Measurements from ENCODE around the gene TMEM212. TPM values are rescaled to one million over a fixed set of nuclear protein-coding genes. Genes with fewer than 3 reads are reported as not detected.

Gene TMEM212
- total RNA-seq, 2 experiments from 2014 or later, result not detected

GRCh38 chr3:171838218-171838720, 4.9 kb upstream of the TMEM212 start:
- Histone ChIP-seq H3K4me1 (ENCODE audit: insufficient read depth, low read length) (no peaks in the 10 kb centered on the region), H3K36me3 (ENCODE audit: insufficient read depth, low read length) (no peaks in the 10 kb centered on the region), H3K27me3 (ENCODE audit: control insufficient read depth in 1 of 2, insufficient read depth in 2 of 2, low read length in 2 of 2) (peaks cover 0 to 4% of the 10 kb centered on the region in 2 experiments), H3K27ac (ENCODE audit: low read depth in 1 of 2, low read length in 2 of 2) (no peak overlapping the region), H3K9me3 (ENCODE audit: control insufficient read depth in 1 of 2, insufficient read depth in 1 of 2, low read length in 2 of 2) (no peaks in the 10 kb centered on the region), H3K4me3 (ENCODE audit: low read length) (no peak overlapping the region)
- DNase-seq (no peak), ATAC-seq (ENCODE audit: poor library complexity) (no peak)
- ChIA-PET CTCF (interaction anchor here (0.6 kb wide), 1 partner anchor 302 kb away, joined by 3 read pairs; no protein-coding TSS in a partner anchor), POLR2A (no interaction called here)
- Mint-ChIP-seq H3K36me3 (ENCODE audit: low read depth) (no peaks in the 10 kb centered on the region), H3K9me3 (no peaks in the 10 kb centered on the region), H3K4me3 (no peak overlapping the region), H3K27me3 (no peaks in the 10 kb centered on the region), H3K4me1 (ENCODE audit: low read depth) (no peaks in the 10 kb centered on the region), H3K27ac (no peak overlapping the region)
- TF ChIP-seq, protein P1, sequence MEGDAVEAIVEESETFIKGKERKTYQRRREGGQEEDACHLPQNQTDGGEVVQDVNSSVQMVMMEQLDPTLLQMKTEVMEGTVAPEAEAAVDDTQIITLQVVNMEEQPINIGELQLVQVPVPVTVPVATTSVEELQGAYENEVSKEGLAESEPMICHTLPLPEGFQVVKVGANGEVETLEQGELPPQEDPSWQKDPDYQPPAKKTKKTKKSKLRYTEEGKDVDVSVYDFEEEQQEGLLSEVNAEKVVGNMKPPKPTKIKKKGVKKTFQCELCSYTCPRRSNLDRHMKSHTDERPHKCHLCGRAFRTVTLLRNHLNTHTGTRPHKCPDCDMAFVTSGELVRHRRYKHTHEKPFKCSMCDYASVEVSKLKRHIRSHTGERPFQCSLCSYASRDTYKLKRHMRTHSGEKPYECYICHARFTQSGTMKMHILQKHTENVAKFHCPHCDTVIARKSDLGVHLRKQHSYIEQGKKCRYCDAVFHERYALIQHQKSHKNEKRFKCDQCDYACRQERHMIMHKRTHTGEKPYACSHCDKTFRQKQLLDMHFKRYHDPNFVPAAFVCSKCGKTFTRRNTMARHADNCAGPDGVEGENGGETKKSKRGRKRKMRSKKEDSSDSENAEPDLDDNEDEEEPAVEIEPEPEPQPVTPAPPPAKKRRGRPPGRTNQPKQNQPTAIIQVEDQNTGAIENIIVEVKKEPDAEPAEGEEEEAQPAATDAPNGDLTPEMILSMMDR (IDR thresholded peaks at IDR 0.05), result no peak
- intact Hi-C loops (cut with DNase I, micrococcal nuclease), result no loop called here

DNA sequence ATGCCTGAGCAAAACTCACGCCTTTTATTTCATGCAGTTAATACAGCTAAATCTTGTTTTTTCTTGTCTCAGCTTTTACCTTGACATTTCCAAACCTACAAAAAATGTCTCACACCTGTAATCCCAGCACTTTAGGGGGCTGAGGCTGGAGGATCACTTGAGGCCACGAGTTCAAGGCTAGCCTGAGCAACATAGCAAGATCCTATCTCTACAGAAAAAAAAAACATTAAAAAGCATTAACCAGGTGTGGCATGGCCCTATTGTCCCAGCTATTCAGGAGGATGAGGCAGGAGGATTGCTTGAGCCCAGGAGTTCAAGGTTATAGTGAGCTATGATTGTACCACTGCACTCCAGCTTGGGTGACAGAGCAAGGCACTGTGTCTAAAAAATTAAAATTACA, 3.9 kb upstream of the TMEM212 start:
- H3K27ac ChIP-seq (ENCODE audit: low read depth in 1 of 2, low read length in 2 of 2), result no peak overlapping the region
- ATAC-seq (ENCODE audit: poor library complexity) (no peak), DNase-seq (no peak)
- H3K4me1 ChIP-seq (ENCODE audit: insufficient read depth, low read length), result no peaks in the 10 kb centered on the region
- H3K4me3 ChIP-seq (ENCODE audit: low read length), result no peak overlapping the region
- H3K36me3 Mint-ChIP-seq (ENCODE audit: low read depth), result no peaks in the 10 kb centered on the region
- no peaks in the 10 kb centered on the region for H3K27me3 Mint-ChIP-seq
- H3K36me3 ChIP-seq (ENCODE audit: insufficient read depth, low read length), result no peaks in the 10 kb centered on the region
- ChIA-PET POLR2A (no interaction called here), CTCF (no interaction called here)
- peaks cover 0 to 4% of the 10 kb centered on the region in 2 experiments for H3K27me3 ChIP-seq (ENCODE audit: control insufficient read depth in 1 of 2, insufficient read depth in 2 of 2, low read length in 2 of 2)
- H3K9me3 ChIP-seq (ENCODE audit: control insufficient read depth in 1 of 2, insufficient read depth in 1 of 2, low read length in 2 of 2), result no peaks in the 10 kb centered on the region
- no peaks in the 10 kb centered on the region for H3K4me1 Mint-ChIP-seq (ENCODE audit: low read depth)
- H3K4me3 Mint-ChIP-seq, result no peak overlapping the region
- TF ChIP-seq, protein P1 (IDR thresholded peaks at IDR 0.05), result no peak
- no peaks in the 10 kb centered on the region for H3K9me3 Mint-ChIP-seq
- intact Hi-C loops (cut with DNase I, micrococcal nuclease), result no loop called here
- H3K27ac Mint-ChIP-seq, result no peak overlapping the region

DNA sequence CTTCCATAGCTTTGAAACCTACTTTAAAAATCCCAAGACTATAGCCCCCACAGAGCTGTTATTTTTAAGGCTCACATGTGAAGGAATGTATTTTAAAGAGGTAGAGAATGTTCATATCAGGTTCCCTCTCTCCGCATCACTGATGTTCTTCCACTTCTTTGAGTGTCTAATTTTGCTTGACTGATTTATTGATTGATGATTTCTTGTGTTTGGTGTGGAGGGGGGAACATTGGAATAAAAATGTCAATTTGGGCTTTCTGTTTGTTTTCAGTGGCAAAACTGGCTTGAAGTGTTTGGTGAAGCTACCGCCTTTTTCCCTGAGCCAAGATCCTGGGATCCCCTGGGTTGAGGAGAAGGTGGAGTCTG, 2.7 kb upstream of the TMEM212 start:
- ATAC-seq (ENCODE audit: poor library complexity), result no peak
- H3K27ac ChIP-seq (ENCODE audit: low read depth in 1 of 2, low read length in 2 of 2), result no peak overlapping the region
- no peaks in the 10 kb centered on the region for H3K9me3 ChIP-seq (ENCODE audit: control insufficient read depth in 1 of 2, insufficient read depth in 1 of 2, low read length in 2 of 2)
- intact Hi-C loops (cut with DNase I, micrococcal nuclease), result no loop called here
- H3K9me3 Mint-ChIP-seq, result no peaks in the 10 kb centered on the region
- POLR2A ChIA-PET, result no interaction called here
- no peak for DNase-seq
- H3K27me3 Mint-ChIP-seq, result no peaks in the 10 kb centered on the region
- no peaks in the 10 kb centered on the region for H3K36me3 Mint-ChIP-seq (ENCODE audit: low read depth)
- H3K4me1 Mint-ChIP-seq (ENCODE audit: low read depth), result no peaks in the 10 kb centered on the region
- CTCF ChIA-PET, result interaction anchor here (1.2 kb wide), 1 partner anchor 10 kb away, joined by 4 read pairs; no protein-coding TSS in a partner anchor
- H3K27me3 ChIP-seq (ENCODE audit: control insufficient read depth in 1 of 2, insufficient read depth in 2 of 2, low read length in 2 of 2), result peaks cover 0 to 4% of the 10 kb centered on the region in 2 experiments
- H3K36me3 ChIP-seq (ENCODE audit: insufficient read depth, low read length), result no peaks in the 10 kb centered on the region
- TF ChIP-seq, protein P1 (IDR thresholded peaks at IDR 0.05), result no peak
- no peak overlapping the region for H3K4me3 ChIP-seq (ENCODE audit: low read length)
- H3K4me1 ChIP-seq (ENCODE audit: insufficient read depth, low read length), result no peaks in the 10 kb centered on the region
- no peak overlapping the region for H3K27ac Mint-ChIP-seq
- H3K4me3 Mint-ChIP-seq, result no peak overlapping the region

Data from CD4-positive, alpha-beta T cell (primary cell).